ENCODE results near the gene TTC39C.

Gene TTC39C

DNA sequence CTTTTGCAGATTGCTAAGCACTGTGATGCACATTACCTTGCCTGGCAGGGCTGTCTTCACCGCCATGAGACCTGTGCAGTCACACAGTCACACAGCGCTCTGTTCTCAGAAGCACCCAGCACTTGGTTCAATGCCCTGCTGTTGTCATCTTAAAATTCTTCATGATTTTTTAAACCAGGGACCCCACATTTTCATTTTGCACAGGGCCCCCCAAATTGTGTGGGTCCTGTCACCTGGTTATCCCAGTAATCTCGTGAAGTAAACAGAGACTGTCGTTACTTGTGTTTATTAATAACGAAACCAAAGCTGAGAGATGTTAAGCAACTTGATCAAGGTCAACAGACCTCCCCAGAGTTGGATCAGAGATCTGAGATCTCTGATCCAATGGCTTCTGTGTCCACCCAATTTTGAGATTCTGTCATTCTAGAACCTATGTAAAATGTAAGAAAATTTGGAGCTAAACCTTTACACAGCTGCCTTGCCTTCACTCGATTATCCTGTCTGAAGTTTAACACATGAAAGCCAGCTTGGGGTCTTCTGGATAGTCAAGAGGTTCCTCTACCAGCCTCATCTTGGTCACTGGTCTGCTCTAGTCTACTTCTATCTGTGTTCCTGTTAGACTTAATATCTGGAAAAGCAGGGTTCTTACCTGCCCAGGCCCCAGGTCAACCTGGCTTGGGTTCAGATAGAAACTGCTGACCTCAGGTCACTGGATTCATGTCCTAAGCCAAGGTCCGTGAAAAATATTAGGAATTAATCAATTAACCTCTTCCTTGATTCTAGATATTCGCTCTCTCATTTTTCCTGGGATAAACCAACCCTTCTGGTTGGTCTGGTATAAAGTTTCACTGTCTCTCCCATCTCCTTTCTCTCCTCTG, 13.7 kb upstream of the TTC39C start:
- no peak overlapping the region for H3K4me3 ChIP-seq (ENCODE audit: low read length)
- TF ChIP-seq, protein P1, sequence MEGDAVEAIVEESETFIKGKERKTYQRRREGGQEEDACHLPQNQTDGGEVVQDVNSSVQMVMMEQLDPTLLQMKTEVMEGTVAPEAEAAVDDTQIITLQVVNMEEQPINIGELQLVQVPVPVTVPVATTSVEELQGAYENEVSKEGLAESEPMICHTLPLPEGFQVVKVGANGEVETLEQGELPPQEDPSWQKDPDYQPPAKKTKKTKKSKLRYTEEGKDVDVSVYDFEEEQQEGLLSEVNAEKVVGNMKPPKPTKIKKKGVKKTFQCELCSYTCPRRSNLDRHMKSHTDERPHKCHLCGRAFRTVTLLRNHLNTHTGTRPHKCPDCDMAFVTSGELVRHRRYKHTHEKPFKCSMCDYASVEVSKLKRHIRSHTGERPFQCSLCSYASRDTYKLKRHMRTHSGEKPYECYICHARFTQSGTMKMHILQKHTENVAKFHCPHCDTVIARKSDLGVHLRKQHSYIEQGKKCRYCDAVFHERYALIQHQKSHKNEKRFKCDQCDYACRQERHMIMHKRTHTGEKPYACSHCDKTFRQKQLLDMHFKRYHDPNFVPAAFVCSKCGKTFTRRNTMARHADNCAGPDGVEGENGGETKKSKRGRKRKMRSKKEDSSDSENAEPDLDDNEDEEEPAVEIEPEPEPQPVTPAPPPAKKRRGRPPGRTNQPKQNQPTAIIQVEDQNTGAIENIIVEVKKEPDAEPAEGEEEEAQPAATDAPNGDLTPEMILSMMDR (conservative IDR thresholded peaks at IDR 0.05; ENCODE audit: low read length), result no peak
- no peak for DNase-seq (ENCODE audit: low read depth)

DNA sequence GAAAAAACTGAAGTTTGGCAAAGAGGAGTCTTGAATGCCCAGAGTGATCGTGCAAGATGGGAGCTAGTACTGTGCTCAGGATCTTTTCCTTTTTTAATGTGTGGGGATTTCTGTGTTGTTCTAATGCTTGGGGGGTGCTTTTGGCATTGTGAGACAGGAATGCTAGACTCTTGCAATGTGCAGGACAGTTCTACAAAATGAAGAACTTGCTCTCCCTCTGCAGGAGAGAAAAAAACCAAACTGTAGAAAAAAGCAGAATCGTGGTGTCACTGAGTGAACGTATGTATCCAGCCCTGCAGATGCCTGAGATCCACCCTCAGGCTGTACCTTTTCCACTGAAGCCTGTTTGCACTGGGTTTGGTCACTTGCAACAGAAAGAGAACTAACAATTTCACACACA, 12.1 kb upstream of the TTC39C start:
- H3K4me3 ChIP-seq (ENCODE audit: low read length), result no peak overlapping the region
- TF ChIP-seq, protein P1 (conservative IDR thresholded peaks at IDR 0.05; ENCODE audit: low read length), result peak; percentile 11; the same call in 1 of the 2 replicates
- DNase-seq (ENCODE audit: low read depth), result no peak

DNA sequence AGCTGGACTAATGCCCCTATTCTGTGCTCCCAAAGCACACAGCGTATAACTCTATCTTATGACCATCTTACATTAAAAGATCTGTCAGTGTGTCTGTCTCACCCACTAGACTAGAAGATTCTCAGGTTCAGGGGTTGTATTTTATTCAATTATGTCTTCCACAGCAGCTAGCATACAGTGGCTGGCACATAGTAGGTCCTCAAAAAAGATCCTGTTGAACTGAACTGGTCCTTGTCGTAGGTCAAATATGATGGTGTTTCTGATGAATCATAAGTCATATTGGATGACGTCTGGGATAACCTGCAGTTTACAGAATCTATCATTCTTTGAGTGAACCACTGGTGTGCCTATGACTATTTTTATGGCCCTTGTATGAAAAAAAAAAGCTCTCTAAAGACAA, 11.3 kb upstream of the TTC39C start:
- no peak overlapping the region for H3K4me3 ChIP-seq (ENCODE audit: low read length)
- no peak for DNase-seq (ENCODE audit: low read depth)
- TF ChIP-seq, protein P1 (conservative IDR thresholded peaks at IDR 0.05; ENCODE audit: low read length), result no peak

DNA sequence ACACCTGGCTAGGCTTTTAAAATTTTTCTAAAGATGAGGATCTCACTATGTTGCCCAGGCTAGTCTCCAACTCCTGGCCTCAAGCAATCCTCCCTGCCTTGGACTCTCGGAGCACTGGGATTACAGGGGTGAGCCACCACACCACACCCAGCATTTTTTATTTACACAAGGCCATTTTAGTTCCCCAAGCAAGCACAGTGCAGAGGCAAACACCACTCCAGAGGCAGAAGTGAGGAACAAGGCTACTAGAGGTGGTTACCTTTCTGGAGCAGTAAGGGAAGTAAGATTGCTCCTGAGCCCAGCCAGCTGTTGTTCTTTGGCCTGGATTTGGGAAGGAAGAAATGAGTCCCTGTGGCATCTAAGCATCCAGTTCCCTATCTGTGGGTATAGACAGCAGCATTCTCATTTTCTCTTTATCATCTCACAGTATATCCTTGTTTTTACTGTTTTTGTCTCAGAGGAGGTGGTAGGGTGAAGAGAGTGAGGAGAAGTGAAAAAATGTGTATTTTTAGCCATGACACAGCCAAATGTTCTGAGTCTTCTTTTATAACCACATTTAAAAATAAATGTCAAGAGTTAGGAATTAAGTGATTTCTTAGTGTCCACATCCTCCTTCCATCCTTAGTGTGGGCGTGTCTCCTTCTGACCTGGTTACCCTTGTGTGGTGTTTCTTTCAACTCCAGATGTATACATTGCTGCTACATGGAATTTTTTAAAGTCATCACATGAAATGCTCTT, 10.5 kb upstream of the TTC39C start:
- no peak overlapping the region for H3K4me3 ChIP-seq (ENCODE audit: low read length)
- DNase-seq (ENCODE audit: low read depth), result no peak
- TF ChIP-seq, protein P1 (conservative IDR thresholded peaks at IDR 0.05; ENCODE audit: low read length), result no peak

DNA sequence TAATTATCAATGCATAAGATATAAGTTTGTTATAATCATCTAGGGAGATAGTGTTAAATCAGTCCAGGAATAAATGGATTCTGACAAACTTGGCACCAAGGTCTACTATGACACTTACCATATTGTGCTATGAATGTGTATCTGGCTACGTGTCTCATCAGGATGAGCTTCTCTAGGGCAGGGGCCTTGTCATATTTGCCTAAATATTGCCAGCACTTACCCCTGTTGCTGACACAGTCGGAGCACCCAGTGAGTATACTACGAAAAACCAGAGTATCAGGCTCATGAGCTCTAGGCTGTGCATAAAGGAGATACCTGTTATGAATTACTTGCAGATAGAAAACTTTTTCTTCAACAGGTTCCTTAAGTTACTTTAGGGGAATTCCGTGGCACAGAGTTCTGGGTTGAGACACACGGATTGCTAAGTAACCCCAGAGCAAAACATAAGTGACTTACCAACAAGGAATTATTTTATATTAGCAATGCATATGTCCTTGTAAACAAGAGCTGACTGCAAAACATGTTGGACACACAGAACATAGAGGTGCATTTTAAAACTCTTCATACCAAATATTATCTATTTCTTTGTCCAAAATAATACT, 7.7 kb upstream of the TTC39C start:
- no peak overlapping the region for H3K4me3 ChIP-seq (ENCODE audit: low read length)
- DNase-seq (ENCODE audit: low read depth), result no peak
- TF ChIP-seq, protein P1 (conservative IDR thresholded peaks at IDR 0.05; ENCODE audit: low read length), result no peak

DNA sequence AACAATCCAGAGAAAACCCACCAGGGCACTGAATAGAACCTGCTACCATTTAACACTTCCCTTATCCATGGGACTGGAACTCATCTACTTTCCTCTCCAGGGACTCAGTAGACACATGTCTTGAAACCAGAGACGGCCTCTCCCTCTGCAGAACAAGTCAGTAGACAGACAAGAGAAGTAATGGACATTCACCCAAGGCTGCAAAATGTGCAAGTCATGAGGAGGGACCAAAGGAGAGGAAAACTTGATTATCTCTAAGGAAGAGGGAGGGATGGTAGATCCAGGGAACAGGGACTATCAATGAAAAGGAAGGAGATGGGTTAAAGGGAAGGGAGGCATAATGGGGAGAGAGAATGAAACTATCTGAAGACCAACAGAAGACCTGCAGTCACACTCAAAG, 5.3 kb upstream of the TTC39C start:
- DNase-seq (ENCODE audit: low read depth), result no peak
- TF ChIP-seq, protein P1 (conservative IDR thresholded peaks at IDR 0.05; ENCODE audit: low read length), result no peak
- no peak overlapping the region for H3K4me3 ChIP-seq (ENCODE audit: low read length)

All from AG10803 (cell line).